Calu3 (cell line): ENCODE measurements around the gene CLCA1. TPM values are rescaled to one million over a fixed set of nuclear protein-coding genes. Genes with fewer than 3 reads are reported as not detected.

Experiments
- BruUV-seq: library from RNA; stranded (reverse); fragments of 400-500 nt; replicated peaks from 2 replicates; lab custom pipeline; 2021; lab: Mats Ljungman, UMichigan
- CTCF ChIA-PET: fragments of 300-600 bp; sonication (Branson Sonifier 250); formaldehyde crosslinking; loops from one replicate; lab custom pipeline; 2022; ENCODE audit warnings: antibody characterized with exemption; lab: Charles Lee
- DNase-seq: peaks from one replicate; pipeline ENCODE4 v3.0.0; 2022
- H3K27ac Mint-ChIP-seq: one replicate; pipeline ENCODE4 v1.8.0; 2022; ENCODE audit warnings: mixed read lengths; ENCODE audit not compliant: unreplicated experiment
- H3K27me3 Mint-ChIP-seq: one replicate; pipeline ENCODE4 v1.8.0; 2022; ENCODE audit warnings: mixed read lengths; ENCODE audit not compliant: unreplicated experiment
- H3K36me3 Mint-ChIP-seq: one replicate; pipeline ENCODE4 v1.8.0; 2022; ENCODE audit warnings: mild to moderate bottlenecking, moderate library complexity, mixed read lengths; ENCODE audit not compliant: insufficient read depth, unreplicated experiment
- H3K4me1 Mint-ChIP-seq: one replicate; pipeline ENCODE4 v1.8.0; 2022; ENCODE audit warnings: mild to moderate bottlenecking, low read depth, mixed read lengths; ENCODE audit not compliant: unreplicated experiment
- H3K4me3 Mint-ChIP-seq: one replicate; pipeline ENCODE4 v1.8.0; 2022; ENCODE audit warnings: mild to moderate bottlenecking, low read depth, moderate library complexity, mixed read lengths; ENCODE audit not compliant: unreplicated experiment
- H3K9me3 Mint-ChIP-seq: one replicate; pipeline ENCODE4 v1.8.0; 2022; ENCODE audit warnings: low read depth, mixed read lengths; ENCODE audit not compliant: unreplicated experiment
- CTCF ChIP-seq: fragments of 200-600 bp; IDR thresholded peaks from one replicate; pipeline ENCODE4 v1.8.0; 2022; ENCODE audit warnings: antibody characterized with exemption; ENCODE audit not compliant: unreplicated experiment
- intact Hi-C: fragments of 100-400 bp; cut with micrococcal nuclease; formaldehyde crosslinking; loops from one replicate; pipeline ENCODE4 v1.10.0; 2022; ENCODE audit not compliant: unreplicated experiment
- total RNA-seq: library from RNA; stranded (reverse); gene quantifications from 2 replicates; pipeline ENCODE4 v1.2.3, GENCODE V29; 2022

Gene CLCA1
- total RNA-seq, 1 experiment from 2014 or later: not detected

- H3K36me3 Mint-ChIP-seq: no peaks in the 10 kb centered on the region
- CTCF ChIA-PET: no interaction called here
- TF ChIP-seq CTCF: no peak
- intact Hi-C loops: no loop called here
- H3K27ac Mint-ChIP-seq: no peak overlapping the region
- H3K27me3 Mint-ChIP-seq: no peaks in the 10 kb centered on the region
- DNase-seq: no peak
- BruUV-seq: no TSS peak
- H3K9me3 Mint-ChIP-seq: no peaks in the 10 kb centered on the region
- H3K4me3 Mint-ChIP-seq: no peak overlapping the region
- no peaks in the 10 kb centered on the region for H3K4me1 Mint-ChIP-seq
These were observed 20.1 kb upstream of the CLCA1 start for GRCh38 chr1:86448670-86449069.

- TF ChIP-seq CTCF: no peak
- intact Hi-C loops: no loop called here
- no TSS peak for BruUV-seq
- no peak for DNase-seq
- Mint-ChIP-seq H3K27me3 (no peaks in the 10 kb centered on the region), H3K4me3 (no peak overlapping the region), H3K4me1 (no peaks in the 10 kb centered on the region), H3K9me3 (no peaks in the 10 kb centered on the region), H3K36me3 (no peaks in the 10 kb centered on the region), H3K27ac (no peak overlapping the region)
- CTCF ChIA-PET: no interaction called here
These were observed 19.6 kb upstream of the CLCA1 start for GRCh38 chr1:86449103-86449502.

GRCh38 chr1:86450847-86451246 is 17.9 kb upstream of the CLCA1 start:
- intact Hi-C loops: no loop called here
- H3K4me3 Mint-ChIP-seq: no peak overlapping the region
- CTCF ChIA-PET: no interaction called here
- no peak for TF ChIP-seq CTCF
- no peak overlapping the region for H3K27ac Mint-ChIP-seq
- H3K9me3 Mint-ChIP-seq: no peaks in the 10 kb centered on the region
- H3K36me3 Mint-ChIP-seq: no peaks in the 10 kb centered on the region
- no peak for DNase-seq
- no TSS peak for BruUV-seq
- H3K27me3 Mint-ChIP-seq: no peaks in the 10 kb centered on the region
- no peaks in the 10 kb centered on the region for H3K4me1 Mint-ChIP-seq

GRCh38 chr1:86453664-86454063 is 15.1 kb upstream of the CLCA1 start:
- no peak for DNase-seq
- no peak overlapping the region for H3K27ac Mint-ChIP-seq
- no peaks in the 10 kb centered on the region for H3K9me3 Mint-ChIP-seq
- H3K4me3 Mint-ChIP-seq: no peak overlapping the region
- intact Hi-C loops: no loop called here
- TF ChIP-seq CTCF: no peak
- no peaks in the 10 kb centered on the region for H3K4me1 Mint-ChIP-seq
- CTCF ChIA-PET: no interaction called here
- no peaks in the 10 kb centered on the region for H3K36me3 Mint-ChIP-seq
- BruUV-seq: no TSS peak
- H3K27me3 Mint-ChIP-seq: no peaks in the 10 kb centered on the region
